Ascending aorta (tissue), 2 donors: Measurements from ENCODE around the gene PRICKLE1. TPM values are rescaled to one million over a fixed set of nuclear protein-coding genes. Genes with fewer than 3 reads are reported as not detected.

Experiments used
- DNase-seq, 2 donors: peaks; one replicate each; pipeline ENCODE4 v3.0.0-alpha.2; 2019; ENCODE audit warnings: low spot score in 2 of 2
- H3K27ac ChIP-seq, 2 donors: fragments of 200-600 bp; sonication (generic); one replicate each; pipeline ENCODE4 v1.5.1; 2016 to 2017; ENCODE audit warnings: mild to moderate bottlenecking in 1 of 2
- H3K27me3 ChIP-seq: fragments of 200-600 bp; sonication (generic); one replicate; pipeline ENCODE4 v1.5.1; 2017
- H3K36me3 ChIP-seq, 2 donors: fragments of 200-600 bp; sonication (generic); one replicate each; pipeline ENCODE4 v1.5.1; 2016
- H3K4me1 ChIP-seq, 2 donors: fragments of 200-600 bp; sonication (generic); one replicate each; pipeline ENCODE4 v1.5.1; 2016 to 2017; ENCODE audit warnings: mild to moderate bottlenecking in 1 of 2
- H3K4me3 ChIP-seq, 2 donors: fragments of 200-600 bp; sonication (generic); one replicate each; pipeline ENCODE4 v1.5.1; 2016 to 2017; ENCODE audit warnings: mild to moderate bottlenecking in 1 of 2
- H3K9me3 ChIP-seq, 2 donors: fragments of 200-600 bp; sonication (generic); one replicate each; pipeline ENCODE4 v1.5.1; 2016
- CTCF ChIP-seq, 3 experiments: fragments of 200-600 bp in 2 of 3; fragments of 450-650 bp in 1 of 3; sonication (generic) in 2 of 3; IDR thresholded peaks; one replicate each; pipeline ENCODE4 v1.5.1; 2016 to 2019; ENCODE audit warnings: antibody characterized with exemption in 3 of 3, mild to moderate bottlenecking in 1 of 3, moderate library complexity in 1 of 3
- intact Hi-C: fragments of 100-400 bp; cut with DNase I; formaldehyde crosslinking; loops from one replicate; pipeline ENCODE4 v1.15.1; 2023
- total RNA-seq: library from RNA; depleted of rRNA; stranded (reverse); fragments of >200 nt; gene quantifications from one replicate; pipeline ENCODE4 v1.1.0, GENCODE V29; 2016

The PRICKLE1 gene
- total RNA-seq, 1 donor from 2014 or later: 1.8 TPM

GRCh38 chr12:42576374-42576773 lies 13.2 kb downstream of the PRICKLE1 start:
- intact Hi-C loops: no loop called here
- no peak for TF ChIP-seq CTCF (IDR thresholded peaks at IDR 0.05)
- Histone ChIP-seq H3K9me3 (no peaks in the 10 kb centered on the region), H3K4me3 (no peak overlapping the region), H3K27me3 (no peaks in the 10 kb centered on the region), H3K36me3 (no peaks in the 10 kb centered on the region), H3K27ac (no peak overlapping the region), H3K4me1 (no peaks in the 10 kb centered on the region)
- DNase-seq: no peak

- TF ChIP-seq CTCF (IDR thresholded peaks at IDR 0.05): no peak
- H3K27ac ChIP-seq: no peak overlapping the region
- H3K4me1 ChIP-seq: no peaks in the 10 kb centered on the region
- DNase-seq: no peak
- intact Hi-C loops: no loop called here
- no peaks in the 10 kb centered on the region for H3K9me3 ChIP-seq
- H3K4me3 ChIP-seq: no peak overlapping the region
- no peaks in the 10 kb centered on the region for H3K27me3 ChIP-seq
- H3K36me3 ChIP-seq: no peaks in the 10 kb centered on the region
Observed at GRCh38 chr12:42575717-42576116, 13.8 kb downstream of the PRICKLE1 start.

GRCh38 chr12:42574851-42575266 lies 14.7 kb downstream of the PRICKLE1 start:
- H3K4me1 ChIP-seq: no peaks in the 10 kb centered on the region
- intact Hi-C loops: no loop called here
- no peak for DNase-seq
- H3K9me3 ChIP-seq: no peaks in the 10 kb centered on the region
- TF ChIP-seq CTCF (IDR thresholded peaks at IDR 0.05): no peak
- H3K27me3 ChIP-seq: no peaks in the 10 kb centered on the region
- no peak overlapping the region for H3K4me3 ChIP-seq
- H3K36me3 ChIP-seq: no peaks in the 10 kb centered on the region
- no peak overlapping the region for H3K27ac ChIP-seq

GRCh38 chr12:42571327-42572009 lies 18.1 kb downstream of the PRICKLE1 start:
- DNase-seq: no peak
- no peak overlapping the region for H3K27ac ChIP-seq
- intact Hi-C loops: no loop called here
- no peaks in the 10 kb centered on the region for H3K36me3 ChIP-seq
- TF ChIP-seq CTCF (IDR thresholded peaks at IDR 0.05): no peak
- no peaks in the 10 kb centered on the region for H3K27me3 ChIP-seq
- H3K9me3 ChIP-seq: no peaks in the 10 kb centered on the region
- no peak overlapping the region for H3K4me3 ChIP-seq
- H3K4me1 ChIP-seq: no peaks in the 10 kb centered on the region

- TF ChIP-seq CTCF (IDR thresholded peaks at IDR 0.05): no peak
- no peaks in the 10 kb centered on the region for H3K36me3 ChIP-seq
- H3K4me1 ChIP-seq: peaks cover 0 to 3% of the 10 kb centered on the region in 2 donors
Observed at GRCh38 chr12:42570076-42570475, 19.5 kb downstream of the PRICKLE1 start.

More at GRCh38 chr12:42570076-42570475, 19.5 kb downstream of the PRICKLE1 start:
- Histone ChIP-seq H3K27ac (no peak overlapping the region), H3K9me3 (no peaks in the 10 kb centered on the region), H3K27me3 (no peaks in the 10 kb centered on the region), H3K4me3 (no peak overlapping the region)
- intact Hi-C loops: no loop called here
- no peak for DNase-seq
